ENCODE data around the gene PDGFA. TPM values are rescaled to one million over a fixed set of nuclear protein-coding genes. Genes with fewer than 3 reads are reported as not detected.

Gene PDGFA
- total RNA-seq, 2 experiments from 2014 or later, result 16.7 to 18.8 TPM

DNA sequence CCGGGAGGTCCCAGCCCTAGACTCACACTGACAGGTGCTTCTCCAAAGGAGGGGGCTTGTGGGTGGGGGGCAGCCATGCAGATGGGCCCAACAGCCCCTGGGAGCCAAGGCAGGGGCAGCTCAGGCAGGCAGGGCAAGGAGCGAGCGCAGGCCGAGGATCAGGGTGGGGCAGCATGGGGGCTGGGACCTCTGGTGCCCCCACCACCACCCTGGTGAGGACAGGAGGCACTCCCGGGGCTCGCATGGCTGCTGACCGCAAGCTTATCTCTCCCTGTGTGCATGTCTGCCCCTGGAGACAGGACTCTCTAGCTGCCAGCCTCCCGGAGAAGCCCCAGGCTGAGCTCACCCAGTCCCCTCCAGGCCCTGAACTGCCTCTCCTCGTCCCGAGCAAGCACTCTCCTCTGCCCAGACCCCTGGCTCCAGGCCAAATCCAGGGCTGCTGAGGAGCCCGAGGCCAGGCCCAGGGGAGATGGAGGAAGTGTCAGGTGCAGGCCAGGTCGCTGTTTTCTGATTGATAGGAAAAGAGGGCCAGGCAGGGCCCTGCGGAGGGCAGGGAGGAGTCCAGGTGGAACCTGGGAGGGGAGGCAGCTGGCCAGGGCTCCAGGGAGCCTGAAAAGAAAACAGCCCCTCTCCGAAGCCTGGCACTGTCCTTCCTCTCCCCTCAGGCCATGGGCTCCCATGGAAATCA lies 39.0 kb downstream of the PDGFA start:
- H3K9me3 Mint-ChIP-seq, result no peaks in the 10 kb centered on the region
- H3K36me3 Mint-ChIP-seq (ENCODE audit: low read depth), result no peaks in the 10 kb centered on the region
- no peaks in the 10 kb centered on the region for H3K4me1 Mint-ChIP-seq (ENCODE audit: low read depth)
- no peak overlapping the region for H3K27ac Mint-ChIP-seq
- ChIA-PET POLR2A (no interaction called here), CTCF (no interaction called here)
- intact Hi-C loops (cut with micrococcal nuclease), result no loop called here
- no peak for ATAC-seq
- H3K27me3 Mint-ChIP-seq, result peaks cover 2% of the 10 kb centered on the region
- no peak overlapping the region for H3K4me3 Mint-ChIP-seq
- TF ChIP-seq, protein P1, sequence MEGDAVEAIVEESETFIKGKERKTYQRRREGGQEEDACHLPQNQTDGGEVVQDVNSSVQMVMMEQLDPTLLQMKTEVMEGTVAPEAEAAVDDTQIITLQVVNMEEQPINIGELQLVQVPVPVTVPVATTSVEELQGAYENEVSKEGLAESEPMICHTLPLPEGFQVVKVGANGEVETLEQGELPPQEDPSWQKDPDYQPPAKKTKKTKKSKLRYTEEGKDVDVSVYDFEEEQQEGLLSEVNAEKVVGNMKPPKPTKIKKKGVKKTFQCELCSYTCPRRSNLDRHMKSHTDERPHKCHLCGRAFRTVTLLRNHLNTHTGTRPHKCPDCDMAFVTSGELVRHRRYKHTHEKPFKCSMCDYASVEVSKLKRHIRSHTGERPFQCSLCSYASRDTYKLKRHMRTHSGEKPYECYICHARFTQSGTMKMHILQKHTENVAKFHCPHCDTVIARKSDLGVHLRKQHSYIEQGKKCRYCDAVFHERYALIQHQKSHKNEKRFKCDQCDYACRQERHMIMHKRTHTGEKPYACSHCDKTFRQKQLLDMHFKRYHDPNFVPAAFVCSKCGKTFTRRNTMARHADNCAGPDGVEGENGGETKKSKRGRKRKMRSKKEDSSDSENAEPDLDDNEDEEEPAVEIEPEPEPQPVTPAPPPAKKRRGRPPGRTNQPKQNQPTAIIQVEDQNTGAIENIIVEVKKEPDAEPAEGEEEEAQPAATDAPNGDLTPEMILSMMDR (IDR thresholded peaks at IDR 0.05), result no peak
- no peak for DNase-seq

DNA sequence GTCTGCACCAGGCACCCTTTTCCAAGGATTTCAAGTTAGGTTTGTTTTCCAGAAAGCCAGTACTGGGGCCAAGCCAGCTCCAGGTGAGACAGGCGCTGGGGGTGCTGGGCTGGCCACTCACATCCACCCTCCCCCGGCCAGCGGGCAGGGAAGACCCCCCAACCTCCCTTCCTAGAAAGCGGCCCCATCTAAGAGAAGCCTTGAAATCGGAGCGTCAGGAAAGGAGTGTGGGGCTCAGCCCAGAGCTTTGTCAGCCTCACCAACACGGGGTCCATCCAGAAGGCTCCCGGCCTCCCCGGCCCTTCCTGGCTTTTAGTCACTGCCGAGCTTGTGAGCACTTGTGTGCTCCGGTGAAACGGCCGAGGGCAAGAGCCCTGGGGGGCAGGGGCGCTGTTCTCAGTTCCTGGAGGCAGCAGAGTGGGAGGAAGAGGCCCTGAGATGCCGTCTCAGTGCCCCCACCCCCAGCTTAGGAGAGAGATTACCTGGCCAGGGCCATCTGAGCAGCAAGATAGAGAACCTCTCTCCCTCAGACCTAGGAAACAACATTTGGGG lies 39.6 kb downstream of the PDGFA start:
- POLR2A ChIA-PET, result no interaction called here
- no peaks in the 10 kb centered on the region for H3K4me1 Mint-ChIP-seq (ENCODE audit: low read depth)
- H3K4me3 Mint-ChIP-seq, result no peak overlapping the region
- no peak overlapping the region for H3K27ac Mint-ChIP-seq
- no peaks in the 10 kb centered on the region for H3K36me3 Mint-ChIP-seq (ENCODE audit: low read depth)
- no peaks in the 10 kb centered on the region for H3K9me3 Mint-ChIP-seq
- ATAC-seq (no peak), DNase-seq (no peak)
- peaks cover 2% of the 10 kb centered on the region for H3K27me3 Mint-ChIP-seq
- CTCF ChIA-PET, result no interaction called here
- TF ChIP-seq, protein P1 (IDR thresholded peaks at IDR 0.05), result no peak
- intact Hi-C loops (cut with micrococcal nuclease), result no loop called here

DNA sequence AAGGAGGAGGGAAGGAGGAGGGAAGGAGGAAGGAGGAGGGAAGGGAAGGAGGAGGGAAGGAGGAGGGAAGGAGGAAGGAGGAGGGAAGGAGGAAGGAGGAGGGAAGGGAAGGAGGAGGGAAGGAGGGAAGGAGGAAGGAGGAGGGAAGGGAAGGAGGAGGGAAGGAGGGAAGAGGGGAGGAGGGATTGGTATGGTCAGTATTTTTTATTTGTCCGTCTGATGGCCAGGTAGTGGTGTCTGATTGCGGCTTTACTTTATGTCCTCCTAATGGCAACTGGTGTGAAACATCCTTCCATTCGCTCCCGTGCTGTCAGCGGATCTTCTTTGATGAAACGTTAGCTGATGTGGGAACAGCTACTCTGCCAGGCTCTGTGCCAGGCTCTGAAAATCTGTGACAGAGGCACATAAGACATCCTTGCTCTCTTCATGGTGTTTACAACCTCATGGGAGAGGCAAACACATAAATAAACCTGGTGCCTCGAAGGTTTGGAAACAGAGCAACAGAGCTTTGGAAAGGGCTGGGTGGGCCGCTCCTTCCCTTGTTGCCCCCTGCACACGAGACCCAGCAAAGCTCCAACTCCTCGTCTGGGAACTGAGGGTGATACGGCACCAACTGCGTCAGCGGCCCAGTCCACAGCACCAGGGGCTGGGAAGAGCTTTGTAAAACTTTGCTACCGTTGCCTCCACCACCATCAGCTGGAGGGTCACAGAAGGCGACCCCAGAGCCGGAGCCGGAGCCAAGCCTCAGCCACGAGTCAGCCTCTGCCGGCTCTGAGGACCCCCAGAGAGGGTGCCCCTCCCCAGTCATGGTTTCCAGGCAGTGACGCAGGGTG lies 40.3 kb downstream of the PDGFA start:
- no peak overlapping the region for H3K4me3 Mint-ChIP-seq
- no peaks in the 10 kb centered on the region for H3K4me1 Mint-ChIP-seq (ENCODE audit: low read depth)
- ChIA-PET CTCF (no interaction called here), POLR2A (no interaction called here)
- no peak overlapping the region for H3K27ac Mint-ChIP-seq
- no peak for ATAC-seq
- TF ChIP-seq, protein P1 (IDR thresholded peaks at IDR 0.05), result no peak
- intact Hi-C loops (cut with micrococcal nuclease), result no loop called here
- peaks cover 2% of the 10 kb centered on the region for H3K27me3 Mint-ChIP-seq
- no peaks in the 10 kb centered on the region for H3K36me3 Mint-ChIP-seq (ENCODE audit: low read depth)
- DNase-seq, result no peak
- peaks cover 2% of the 10 kb centered on the region for H3K9me3 Mint-ChIP-seq

DNA sequence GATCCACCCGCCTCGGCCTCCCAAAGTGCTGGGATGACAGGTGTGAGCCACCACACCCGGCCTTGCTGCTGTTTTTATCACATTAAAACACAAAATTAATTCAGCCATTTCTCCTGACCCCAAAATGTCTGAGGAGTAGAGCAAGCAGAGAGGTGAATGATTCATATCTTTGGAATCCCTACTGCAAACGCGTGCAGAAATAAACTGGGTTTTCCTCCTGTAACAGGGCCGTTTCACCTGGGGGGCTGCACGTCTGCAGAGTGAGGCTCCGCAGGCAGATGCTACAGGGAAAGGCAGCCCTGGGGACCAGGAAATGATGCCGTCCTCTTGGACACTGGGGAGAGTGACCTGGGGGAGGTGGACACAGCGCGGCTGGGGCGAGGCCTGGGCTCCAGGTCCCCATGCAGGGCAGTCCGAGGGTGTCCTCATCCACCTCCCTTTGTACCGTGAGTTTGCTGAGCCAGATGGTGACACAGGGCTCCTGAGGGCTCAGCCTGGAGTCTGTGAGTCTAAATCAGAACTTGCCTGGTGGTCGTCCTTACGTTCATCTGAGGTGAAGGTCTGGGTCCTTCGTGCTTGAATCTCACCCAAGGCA lies 41.9 kb downstream of the PDGFA start:
- ChIA-PET CTCF (no interaction called here), POLR2A (no interaction called here)
- no peaks in the 10 kb centered on the region for H3K4me1 Mint-ChIP-seq (ENCODE audit: low read depth)
- H3K27me3 Mint-ChIP-seq, result no peaks in the 10 kb centered on the region
- TF ChIP-seq, protein P1 (IDR thresholded peaks at IDR 0.05), result no peak
- no peak overlapping the region for H3K27ac Mint-ChIP-seq
- ATAC-seq (no peak), DNase-seq (no peak)
- intact Hi-C loops (cut with micrococcal nuclease), result no loop called here
- H3K9me3 Mint-ChIP-seq, result peaks cover 3% of the 10 kb centered on the region
- H3K4me3 Mint-ChIP-seq, result no peak overlapping the region
- H3K36me3 Mint-ChIP-seq (ENCODE audit: low read depth), result no peaks in the 10 kb centered on the region

Data from activated CD8-positive, alpha-beta T cell treated with anti-CD3 and anti-CD28 coated beads for 36 hours (primary cell).